CD4-positive, alpha-beta T cell (primary cell): Measurements from ENCODE around the gene TNIK. TPM values are rescaled to one million over a fixed set of nuclear protein-coding genes. Genes with fewer than 3 reads are reported as not detected.

ENCODE experiments used
- ATAC-seq: fragments of 200-7000 bp; cut with Tn5 transposase; one replicate; pipeline ENCODE4 v1.10.0; 2022; ENCODE audit warnings: mild to moderate bottlenecking; ENCODE audit not compliant: poor library complexity
- CTCF ChIA-PET: fragments of 350-600 bp; sonication (Branson Sonifier 250); formaldehyde crosslinking; loops from one replicate; lab custom pipeline; 2021; ENCODE audit warnings: antibody characterized with exemption, inconsistent platforms; lab: Charles Lee
- POLR2A ChIA-PET: fragments of 350-600 bp; sonication (Branson Sonifier 250); formaldehyde crosslinking; loops from one replicate; lab custom pipeline; 2021; ENCODE audit warnings: antibody characterized with exemption, inconsistent platforms; lab: Charles Lee
- DNase-seq, 14 experiments: peaks; one replicate each; pipeline ENCODE4 v3.0.0-alpha.2; 2013 to 2020; ENCODE audit warnings: mixed read lengths in 2 of 14
- H3K27ac ChIP-seq, 2 donors: one replicate each; pipeline versions ENCODE4 v1.5.1 to v1.7.0; 2013; ENCODE audit warnings: low read length in 2 of 2, low read depth in 1 of 2, mild to moderate bottlenecking in 1 of 2
- H3K27me3 ChIP-seq, 2 experiments: 1 replicate in 1 of 2; 2 replicates in 1 of 2; pipeline versions ENCODE4 v1.6.1 to v1.7.0; 2013; ENCODE audit warnings: low read length in 2 of 2, control low read depth in 1 of 2, mild to moderate bottlenecking in 1 of 2, moderate library complexity in 1 of 2; ENCODE audit not compliant: insufficient read depth in 2 of 2, control insufficient read depth in 1 of 2
- H3K36me3 ChIP-seq: one replicate; pipeline ENCODE4 v1.6.1; 2013; ENCODE audit warnings: low read length, control low read depth; ENCODE audit not compliant: insufficient read depth
- H3K4me1 ChIP-seq: one replicate; pipeline ENCODE4 v1.6.1; 2013; ENCODE audit warnings: low read length, control low read depth; ENCODE audit not compliant: insufficient read depth
- H3K4me3 ChIP-seq: one replicate; pipeline ENCODE4 v1.5.1; 2013; ENCODE audit warnings: mild to moderate bottlenecking, low read length, moderate library complexity
- H3K9me3 ChIP-seq, 2 experiments: 1 replicate in 1 of 2; 2 replicates in 1 of 2; pipeline versions ENCODE4 v1.6.1 to v1.7.0; 2013; ENCODE audit warnings: low read length in 2 of 2, mild to moderate bottlenecking in 2 of 2, control low read depth in 1 of 2, moderate library complexity in 1 of 2; ENCODE audit not compliant: control insufficient read depth in 1 of 2, insufficient read depth in 1 of 2
- H3K27ac Mint-ChIP-seq: one replicate; pipeline ENCODE4 v1.8.0; 2020; ENCODE audit warnings: mixed read lengths
- H3K27me3 Mint-ChIP-seq: one replicate; pipeline ENCODE4 v1.8.0; 2021; ENCODE audit warnings: mixed read lengths
- H3K36me3 Mint-ChIP-seq: one replicate; pipeline ENCODE4 v1.8.0; 2021; ENCODE audit warnings: low read depth, mixed read lengths
- H3K4me1 Mint-ChIP-seq: one replicate; pipeline ENCODE4 v1.8.0; 2021; ENCODE audit warnings: low read depth, mixed read lengths
- H3K4me3 Mint-ChIP-seq: one replicate; pipeline ENCODE4 v1.8.0; 2020; ENCODE audit warnings: mild to moderate bottlenecking, mixed read lengths
- H3K9me3 Mint-ChIP-seq: one replicate; pipeline ENCODE4 v1.8.0; 2020; ENCODE audit warnings: mixed read lengths
- CTCF ChIP-seq: fragments of 200-600 bp; IDR thresholded peaks from one replicate; pipeline ENCODE4 v1.8.0; 2022; ENCODE audit warnings: antibody characterized with exemption, mild to moderate bottlenecking
- intact Hi-C, 2 experiments: fragments of 100-400 bp; cut with DNase I in 1 of 2; cut with micrococcal nuclease in 1 of 2; formaldehyde crosslinking; loops; one replicate each; pipeline versions ENCODE4 v1.15.1 to v1.9.0; 2023 to 2025; cut with DNase I, micrococcal nuclease
- total RNA-seq, 174 experiments: library from RNA in 2 of 174; stranded (reverse) in 2 of 174; gene quantifications; one replicate each; pipeline ENCODE4 v1.2.3 and lab custom pipeline; 2021 to 2026

The TNIK gene
- total RNA-seq, 2 experiments from 2014 or later: 71.0 to 78.3 TPM

- Mint-ChIP-seq H3K27ac (no peak overlapping the region), H3K9me3 (no peaks in the 10 kb centered on the region), H3K27me3 (no peaks in the 10 kb centered on the region), H3K4me1 (peaks cover 76% of the 10 kb centered on the region), H3K4me3 (no peak overlapping the region), H3K36me3 (peaks cover 26% of the 10 kb centered on the region)
- POLR2A ChIA-PET: no interaction called here
- no peak for TF ChIP-seq CTCF
- CTCF ChIA-PET: interaction anchor here (0.8 kb wide), 1 partner anchor 11 kb away, joined by 3 read pairs; no protein-coding TSS in a partner anchor
- no peak for ATAC-seq
- Histone ChIP-seq H3K9me3 (peaks cover 0 to 8% of the 10 kb centered on the region in 2 experiments), H3K4me3 (no peak overlapping the region), H3K27me3 (no peaks in the 10 kb centered on the region), H3K27ac (no peak overlapping the region), H3K4me1 (no peaks in the 10 kb centered on the region), H3K36me3 (no peaks in the 10 kb centered on the region)
- no peak for DNase-seq
- intact Hi-C loops: no loop called here
Observed at GRCh38 chr3:171397089-171397488, 63.1 kb downstream of the TNIK start.

GRCh38 chr3:171396048-171396447 lies 64.2 kb downstream of the TNIK start:
- CTCF ChIA-PET: no interaction called here

GRCh38 chr3:171393032-171393744 lies 67.0 kb downstream of the TNIK start:
- no peak overlapping the region for H3K27ac ChIP-seq
- Mint-ChIP-seq H3K27ac (no peak overlapping the region), H3K4me3 (no peak overlapping the region), H3K27me3 (no peaks in the 10 kb centered on the region), H3K4me1 (peaks cover 78% of the 10 kb centered on the region), H3K9me3 (peaks cover 9% of the 10 kb centered on the region), H3K36me3 (peaks cover 47% of the 10 kb centered on the region)
- POLR2A ChIA-PET: no interaction called here
- no peaks in the 10 kb centered on the region for H3K27me3 ChIP-seq
- TF ChIP-seq CTCF: no peak
- no peak overlapping the region for H3K4me3 ChIP-seq
- no peak for ATAC-seq
- H3K4me1 ChIP-seq: peaks cover 9% of the 10 kb centered on the region
- peaks cover 8 to 10% of the 10 kb centered on the region in 2 experiments for H3K9me3 ChIP-seq
- H3K36me3 ChIP-seq: peaks cover 4% of the 10 kb centered on the region
- intact Hi-C loops: no loop called here
- DNase-seq: no peak
- CTCF ChIA-PET: no interaction called here

More at GRCh38 chr3:171396048-171396447, 64.2 kb downstream of the TNIK start:
- Histone ChIP-seq H3K36me3 (no peaks in the 10 kb centered on the region), H3K4me1 (no peaks in the 10 kb centered on the region), H3K4me3 (no peak overlapping the region), H3K27me3 (no peaks in the 10 kb centered on the region), H3K27ac (no peak overlapping the region), H3K9me3 (peaks cover 8% of the 10 kb centered on the region in 2 experiments)
- TF ChIP-seq CTCF: no peak
- ATAC-seq (no peak), DNase-seq (no peak)
- no peaks in the 10 kb centered on the region for H3K27me3 Mint-ChIP-seq
- POLR2A ChIA-PET: no interaction called here
- H3K9me3 Mint-ChIP-seq: peaks cover 6% of the 10 kb centered on the region
- no peak overlapping the region for H3K27ac Mint-ChIP-seq
- peaks cover 72% of the 10 kb centered on the region for H3K4me1 Mint-ChIP-seq
- intact Hi-C loops: no loop called here
- H3K4me3 Mint-ChIP-seq: no peak overlapping the region
- H3K36me3 Mint-ChIP-seq: peaks cover 36% of the 10 kb centered on the region
